Activated T-cell treated with anti-CD3 and anti-CD28 coated beads, Interleukin-2, amount 50 U/mL, for 72 hours (primary cell): Measurements from ENCODE around the gene AMBN. TPM values are rescaled to one million over a fixed set of nuclear protein-coding genes. Genes with fewer than 3 reads are reported as not detected.

Experiments used
- ATAC-seq, 2 donors: fragments of 150-1000 bp; cut with Tn5 transposase; replicated peaks in 1 of 2; 2 replicates each; pipeline ENCODE4 v1.10.0; 2021; ENCODE audit warnings: moderate library complexity in 2 of 2, mild to moderate bottlenecking in 1 of 2
- DNase-seq, 2 donors: peaks; one replicate each; pipeline ENCODE4 v3.0.0; 2021 to 2022; ENCODE audit warnings: mixed read lengths in 1 of 2
- H3K27ac Mint-ChIP-seq: one replicate; pipeline ENCODE4 v1.8.0; 2022; ENCODE audit warnings: mild to moderate bottlenecking, moderate library complexity, mixed read lengths
- H3K27me3 Mint-ChIP-seq: one replicate; pipeline ENCODE4 v1.8.0; 2022; ENCODE audit warnings: low read depth, mixed read lengths
- H3K36me3 Mint-ChIP-seq, 2 donors: one replicate each; pipeline ENCODE4 v1.8.0; 2022; ENCODE audit warnings: mixed read lengths in 2 of 2, mild to moderate bottlenecking in 1 of 2; ENCODE audit not compliant: insufficient read depth in 2 of 2
- H3K4me1 Mint-ChIP-seq: one replicate; pipeline ENCODE4 v1.8.0; 2022; ENCODE audit warnings: low read depth, mixed read lengths
- H3K4me3 Mint-ChIP-seq, 2 donors: one replicate each; pipeline ENCODE4 v1.8.0; 2022; ENCODE audit warnings: mild to moderate bottlenecking in 2 of 2, mixed read lengths in 2 of 2, moderate library complexity in 2 of 2
- H3K9me3 Mint-ChIP-seq, 2 donors: one replicate each; pipeline ENCODE4 v1.8.0; 2022; ENCODE audit warnings: mixed read lengths in 2 of 2
- total RNA-seq, 2 donors: library from RNA; stranded (reverse); gene quantifications; one replicate each; pipeline ENCODE4 v1.2.3, GENCODE V29; 2022

AMBN gene
- total RNA-seq, 2 donors from 2014 or later: not detected

GRCh38 chr4:70654605-70655011, 62.6 kb downstream of the AMBN start:
- ATAC-seq (no peak), DNase-seq (no peak)
- Mint-ChIP-seq H3K9me3 (no peaks in the 10 kb centered on the region), H3K4me3 (no peak overlapping the region), H3K36me3 (no peaks in the 10 kb centered on the region), H3K4me1 (no peaks in the 10 kb centered on the region), H3K27ac (no peak overlapping the region), H3K27me3 (no peaks in the 10 kb centered on the region)

Other genes starting within 250 kb of the AMBN start
- not detected for gene SMR3A, start 231.5 kb upstream of the AMBN start, total RNA-seq
- not detected for gene SMR3B, start 209.1 kb upstream of the AMBN start, total RNA-seq
- gene OPRPN, start 194.3 kb upstream of the AMBN start, total RNA-seq: not detected
- not detected for gene MUC7, start 120.1 kb upstream of the AMBN start, total RNA-seq
- gene AMTN, start 73.7 kb upstream of the AMBN start, total RNA-seq: not detected
- gene ENAM, start 36.5 kb downstream of the AMBN start, total RNA-seq: not detected
- gene JCHAIN, start 74.3 kb downstream of the AMBN start, total RNA-seq: under 1 TPM in 1 of 2 donors, not detected in 1; 0.49 TPM
- 10 to 100 TPM; 24.3 to 26.0 TPM for gene UTP3, start 96.3 kb downstream of the AMBN start, total RNA-seq
- 10 to 100 TPM; 27.6 to 30.2 TPM for gene RUFY3, start 129.7 kb downstream of the AMBN start, total RNA-seq
- 100 to 1,000 TPM; 107 to 132 TPM for gene GRSF1, start 247.6 kb downstream of the AMBN start, total RNA-seq